Mesodermal cell (in vitro differentiated cells): Measurements from ENCODE around the gene ZFAND6.
"Not testable (repeated sequence)": the region's sequence is repeated elsewhere in the genome, so short reads cannot be mapped to it uniquely, and the experiment has no call there.

Experiments
- H3K27ac ChIP-seq: 2 replicates; pipeline ENCODE4 v1.7.0; 2013; ENCODE audit warnings: mild to moderate bottlenecking, low read depth, low read length, moderate library complexity; ENCODE audit not compliant: severe bottlenecking
- H3K36me3 ChIP-seq: 2 replicates; pipeline ENCODE4 v1.7.1; 2013; ENCODE audit warnings: mild to moderate bottlenecking, low read length, moderate library complexity; ENCODE audit not compliant: control insufficient read depth, insufficient read depth
- H3K4me1 ChIP-seq: one replicate; pipeline ENCODE4 v1.7.1; 2013; ENCODE audit warnings: mild to moderate bottlenecking, low read length; ENCODE audit not compliant: insufficient read depth, control insufficient read depth, poor library complexity, severe bottlenecking
- H3K4me3 ChIP-seq: 2 replicates; pipeline ENCODE4 v1.7.0; 2013; ENCODE audit warnings: low read length, control low read depth, mild to moderate bottlenecking; ENCODE audit not compliant: insufficient read depth, poor library complexity, severe bottlenecking; ENCODE audit errors: extremely low read depth
- H3K9me3 ChIP-seq: 2 replicates; pipeline ENCODE4 v1.7.1; 2013; ENCODE audit warnings: mild to moderate bottlenecking, low read length, moderate library complexity; ENCODE audit not compliant: control insufficient read depth
- WGBS, 2 experiments: methylation state at CpG; one replicate each; pipeline ENCODE4 v1.1.5; 2013; ENCODE audit warnings: missing lambda C conversion rate in 2 of 2; ENCODE audit not compliant: insufficient coverage in 2 of 2; 5-methylcytosine and 5-hydroxymethylcytosine counted together

The ZFAND6 gene

GRCh38 chr15:80115021-80115420 lies 55.5 kb downstream of the ZFAND6 start:
- Histone ChIP-seq H3K4me1 (peaks cover 6% of the 10 kb centered on the region), H3K36me3 (no peaks in the 10 kb centered on the region), H3K27ac (no peak overlapping the region), H3K9me3 (no peaks in the 10 kb centered on the region), H3K4me3 (no peak overlapping the region)
- no CpG with 5 or more reads among the region's 1 CpG for WGBS, 2 experiments

- Histone ChIP-seq H3K27ac (no peak overlapping the region), H3K4me1 (peaks cover 15% of the 10 kb centered on the region), H3K36me3 (peaks cover 16% of the 10 kb centered on the region), H3K4me3 (no peak overlapping the region), H3K9me3 (no peaks in the 10 kb centered on the region)
- 86% methylated on average over 1 of the region's 2 CpGs; no CpG with 5 or more reads in 1 of the 2 experiments for WGBS, 2 experiments
These were observed 59.5 kb downstream of the ZFAND6 start for GRCh38 chr15:80118956-80119355.

GRCh38 chr15:80120636-80121035 lies 61.2 kb downstream of the ZFAND6 start:
- Histone ChIP-seq H3K4me3 (no peak overlapping the region), H3K9me3 (no peaks in the 10 kb centered on the region), H3K4me1 (peaks cover 9% of the 10 kb centered on the region), H3K27ac (no peak overlapping the region), H3K36me3 (peaks cover 23% of the 10 kb centered on the region)
- whole genome bisulfite sequencing, 2 experiments = 75 to 83% methylated on average over 1 of the region's 1 CpG

GRCh38 chr15:80121546-80121945 lies 62.1 kb downstream of the ZFAND6 start:
- 94 to 100% methylated on average over 2 to 3 of the region's 4 CpGs for WGBS, 2 experiments
- peaks cover 9% of the 10 kb centered on the region for H3K4me1 ChIP-seq
- no peak overlapping the region for H3K4me3 ChIP-seq
- H3K9me3 ChIP-seq = no peaks in the 10 kb centered on the region
- peaks cover 31% of the 10 kb centered on the region for H3K36me3 ChIP-seq
- no peak overlapping the region for H3K27ac ChIP-seq

- H3K4me1 ChIP-seq = peaks cover 9% of the 10 kb centered on the region
- H3K36me3 ChIP-seq = peaks cover 39% of the 10 kb centered on the region
- H3K27ac ChIP-seq = no peak overlapping the region
- H3K9me3 ChIP-seq = no peaks in the 10 kb centered on the region
- 100% methylated on average over 4 to 5 of the region's 6 CpGs for WGBS, 2 experiments
- H3K4me3 ChIP-seq = no peak overlapping the region
These were observed 63.6 kb downstream of the ZFAND6 start for GRCh38 chr15:80123034-80123433.

GRCh38 chr15:80127253-80127652 lies 67.8 kb downstream of the ZFAND6 start:
- H3K36me3 ChIP-seq = peaks cover 48% of the 10 kb centered on the region
- not testable (repeated sequence) for H3K4me1 ChIP-seq, H3K27ac ChIP-seq, H3K9me3 ChIP-seq, H3K4me3 ChIP-seq
- WGBS, 2 experiments = 93 to 100% methylated on average over 1 to 6 of the region's 6 CpGs

- 100% methylated on average over 2 of the region's 2 CpGs for WGBS, 2 experiments
- peaks cover 48% of the 10 kb centered on the region for H3K36me3 ChIP-seq
These were observed 68.4 kb downstream of the ZFAND6 start for GRCh38 chr15:80127911-80128310.

GRCh38 chr15:80132382-80132781 lies 72.9 kb downstream of the ZFAND6 start:
- no peaks in the 10 kb centered on the region for H3K4me1 ChIP-seq
- no peak overlapping the region for H3K27ac ChIP-seq
- WGBS, 2 experiments = 80 to 93% methylated on average over 1 to 2 of the region's 3 CpGs
- H3K4me3 ChIP-seq = no peak overlapping the region
- H3K36me3 ChIP-seq = peaks cover 47% of the 10 kb centered on the region
- H3K9me3 ChIP-seq = no peaks in the 10 kb centered on the region

More at GRCh38 chr15:80127911-80128310, 68.4 kb downstream of the ZFAND6 start:
- Histone ChIP-seq H3K27ac (no peak overlapping the region), H3K4me3 (no peak overlapping the region), H3K4me1 (no peaks in the 10 kb centered on the region), H3K9me3 (no peaks in the 10 kb centered on the region)

- Histone ChIP-seq H3K27ac (no peak overlapping the region), H3K4me1 (no peaks in the 10 kb centered on the region), H3K4me3 (no peak overlapping the region), H3K36me3 (peaks cover 48% of the 10 kb centered on the region), H3K9me3 (no peaks in the 10 kb centered on the region)
- WGBS, 2 experiments = 100% methylated on average over 2 of the region's 3 CpGs; no CpG with 5 or more reads in 1 of the 2 experiments
These were observed 77.4 kb downstream of the ZFAND6 start for GRCh38 chr15:80136854-80137253.

- Histone ChIP-seq H3K4me1 (no peaks in the 10 kb centered on the region), H3K4me3 (no peak overlapping the region), H3K36me3 (peaks cover 34% of the 10 kb centered on the region), H3K27ac (no peak overlapping the region), H3K9me3 (no peaks in the 10 kb centered on the region)
- no CpG with 5 or more reads among the region's 3 CpGs for WGBS, 2 experiments
These were observed 79.5 kb downstream of the ZFAND6 start for GRCh38 chr15:80138961-80139360.

- 92% methylated on average over 2 of the region's 4 CpGs; no CpG with 5 or more reads in 1 of the 2 experiments for WGBS, 2 experiments
- H3K4me3 ChIP-seq = no peak overlapping the region
- H3K36me3 ChIP-seq = peaks cover 17% of the 10 kb centered on the region
- H3K27ac ChIP-seq = no peak overlapping the region
- H3K4me1 ChIP-seq = no peaks in the 10 kb centered on the region
- no peaks in the 10 kb centered on the region for H3K9me3 ChIP-seq
These were observed 81.4 kb downstream of the ZFAND6 start for GRCh38 chr15:80140909-80141308.
